Subcutaneous adipose tissue (tissue), 4 donors: ENCODE measurements around the gene FNDC8. TPM values are rescaled to one million over a fixed set of nuclear protein-coding genes. Genes with fewer than 3 reads are reported as not detected.

ENCODE experiments used
- CTCF ChIP-seq: fragments of 450-650 bp; IDR thresholded peaks from one replicate; pipeline ENCODE4 v1.5.1; 2016; ENCODE audit warnings: low read depth, mild to moderate bottlenecking, control low read depth, antibody characterized with exemption, moderate library complexity
- total RNA-seq, 4 donors: library from RNA; depleted of rRNA; stranded (reverse); fragments of >200 nt; gene quantifications; one replicate each; pipeline ENCODE4 v1.1.0, GENCODE V29; 2016

Gene FNDC8
- total RNA-seq, 4 donors from 2014 or later = not detected

GRCh38 chr17:35087731-35088355 is 33.6 kb upstream of the FNDC8 start:
- no peak for TF ChIP-seq CTCF

DNA sequence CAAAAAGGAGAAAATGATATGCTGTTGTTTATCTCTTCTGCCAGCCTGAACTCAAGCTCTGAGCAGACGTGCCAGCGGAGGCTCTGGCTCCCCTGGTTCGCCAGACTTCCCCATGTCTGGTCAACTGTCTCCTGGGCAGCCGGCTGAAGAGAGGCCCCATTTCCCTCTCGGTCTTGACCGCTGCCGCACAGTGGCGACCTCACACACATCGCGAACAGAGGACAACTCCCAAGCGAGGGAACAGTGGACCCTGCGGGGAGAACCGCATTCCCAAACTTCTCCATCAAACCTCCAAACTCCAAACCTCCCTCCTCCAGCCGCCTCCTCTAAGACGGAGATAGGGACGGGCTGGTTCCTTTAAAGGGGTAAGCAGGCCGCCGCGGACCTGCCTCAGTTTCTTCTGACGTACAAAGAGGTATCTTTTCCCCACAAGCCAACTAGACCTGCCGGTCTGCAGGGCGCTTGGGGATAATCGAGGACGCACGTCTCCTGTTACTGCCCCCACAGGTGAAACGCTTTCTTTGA is 33.0 kb upstream of the FNDC8 start:
- no peak for TF ChIP-seq CTCF

GRCh38 chr17:35088881-35089585 is 32.4 kb upstream of the FNDC8 start:
- no peak for TF ChIP-seq CTCF

GRCh38 chr17:35089586-35090296 is 31.7 kb upstream of the FNDC8 start:
- no peak for TF ChIP-seq CTCF

DNA sequence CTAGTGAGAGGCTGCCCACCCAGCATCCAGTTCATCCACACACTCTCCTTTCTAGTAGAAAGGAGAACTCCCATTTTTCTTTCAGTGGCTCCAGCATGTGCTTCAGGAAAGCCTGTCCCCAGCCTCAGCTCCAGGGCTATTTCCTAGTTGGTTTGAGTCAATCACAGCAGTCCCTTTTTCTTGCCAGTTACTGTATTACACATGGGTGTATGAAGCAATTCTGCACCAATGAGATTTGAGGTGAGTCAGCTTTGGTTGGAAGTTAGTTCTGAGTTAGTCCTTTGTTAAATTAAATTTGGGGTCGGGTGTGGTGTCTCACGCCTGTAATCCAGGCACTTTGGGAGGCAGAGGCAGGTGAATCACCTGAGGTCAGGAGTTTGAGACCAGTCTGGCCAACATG is 26.5 kb upstream of the FNDC8 start:
- TF ChIP-seq CTCF = no peak

DNA sequence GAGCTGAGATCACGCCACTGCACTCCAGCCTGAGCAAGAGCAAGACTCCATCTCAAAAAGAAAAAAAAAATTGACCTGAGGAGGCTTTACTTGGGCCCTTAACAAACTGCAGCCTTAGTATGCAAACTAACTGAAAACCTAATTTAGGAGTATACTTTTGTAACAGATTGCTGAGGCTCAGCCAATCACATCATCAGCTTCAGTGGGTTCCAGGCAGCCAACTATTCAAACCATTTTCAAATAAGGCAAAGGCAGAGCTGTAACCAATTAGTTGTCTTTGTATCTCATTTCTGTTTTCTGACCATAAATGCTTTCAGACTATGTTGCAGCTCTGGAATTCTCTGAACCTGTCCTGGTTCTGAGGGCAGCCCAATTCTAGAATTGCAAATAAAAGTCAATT is 25.7 kb upstream of the FNDC8 start:
- no peak for TF ChIP-seq CTCF

DNA sequence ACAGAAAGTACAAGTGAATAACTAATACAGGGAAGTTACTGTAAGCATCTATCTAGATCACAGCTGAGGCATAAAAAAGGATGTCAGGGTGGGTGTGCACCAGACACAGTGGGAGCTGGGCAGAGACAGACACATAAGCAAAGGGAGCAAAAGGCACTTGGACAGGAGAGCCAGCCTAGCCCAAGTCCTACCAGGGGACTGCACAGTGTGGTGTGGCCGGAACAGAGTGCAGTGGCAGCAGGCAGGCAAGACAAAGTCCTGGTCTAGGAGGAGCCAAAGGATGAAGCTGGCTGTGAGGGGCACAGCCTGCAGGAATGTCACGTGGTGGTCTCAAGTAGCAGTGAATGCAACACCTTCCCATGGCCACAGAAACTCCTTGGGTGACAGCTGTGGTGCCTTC is 23.6 kb upstream of the FNDC8 start:
- no peak for TF ChIP-seq CTCF
